K562 (cell line): ENCODE data around the gene TRIAP1. TPM values are rescaled to one million over a fixed set of nuclear protein-coding genes. Genes with fewer than 3 reads are reported as not detected.

Experiments
- CBX2 ChIP-seq: fragments of 200-600 bp; sonication (generic); IDR thresholded peaks from one replicate; pipeline ENCODE4 v1.6.1; 2012; ENCODE audit warnings: mild to moderate bottlenecking, low read length, inconsistent platforms; ENCODE audit not compliant: insufficient read depth, poor library complexity, severe bottlenecking
- L3MBTL2 ChIP-seq: fragments of 450-650 bp; IDR thresholded peaks from 2 replicates; pipeline ENCODE4 v1.6.1; 2016; ENCODE audit warnings: mild to moderate bottlenecking, moderate library complexity
- MAX ChIP-seq: sonication (generic); formaldehyde crosslinking; IDR thresholded peaks from 2 replicates; pipeline ENCODE4 v1.9.0; 2022; ENCODE audit warnings: mild to moderate bottlenecking, missing genetic modification reagents
- MCM5 ChIP-seq: fragments of 450-650 bp; IDR thresholded peaks from 2 replicates; pipeline ENCODE4 v1.6.1; 2016; ENCODE audit warnings: low read depth
- MECOM ChIP-seq: fragments of 250-450 bp; sonication (Bioruptor Pico); IDR thresholded peaks from 2 replicates; pipeline ENCODE4 v1.8.0; 2022; ENCODE audit warnings: inconsistent platforms
- MYNN ChIP-seq, 2 experiments: sonication (generic); formaldehyde crosslinking in 1 of 2; IDR thresholded peaks; 2 replicates each; pipeline versions ENCODE4 v1.5.0 to v1.6.1; 2016 to 2020; ENCODE audit warnings: antibody characterized with exemption in 1 of 2, missing genetic modification reagents in 1 of 2
- PHTF2 ChIP-seq: fragments of 250-450 bp; sonication (Bioruptor Pico); IDR thresholded peaks from 2 replicates; pipeline ENCODE4 v1.5.0; 2021; ENCODE audit warnings: mild to moderate bottlenecking
- PRPF4 ChIP-seq: fragments of 200-400 bp; formaldehyde crosslinking; IDR thresholded peaks from one replicate; pipeline ENCODE4 v1.6.1; 2017; ENCODE audit warnings: low read length, low read depth, mild to moderate bottlenecking; ENCODE audit not compliant: insufficient read depth, poor library complexity, severe bottlenecking
- TRIM24 ChIP-seq, 2 experiments: fragments of 450-650 bp; IDR thresholded peaks; 2 replicates each; pipeline ENCODE4 v1.6.1; 2016
- TRIM25 ChIP-seq: fragments of 450-650 bp; IDR thresholded peaks from 2 replicates; pipeline ENCODE4 v1.7.0; 2016; ENCODE audit warnings: borderline replicate concordance
- ZFP30 ChIP-seq: fragments of 250-450 bp; sonication (Bioruptor Pico); IDR thresholded peaks from 2 replicates; pipeline ENCODE4 v1.8.0; 2022; ENCODE audit warnings: moderate library complexity, mild to moderate bottlenecking, inconsistent platforms, borderline replicate concordance
- ZNF143 ChIP-seq: sonication (generic); formaldehyde crosslinking; IDR thresholded peaks from 2 replicates; pipeline ENCODE4 v1.9.0; 2022; ENCODE audit warnings: mild to moderate bottlenecking, missing genetic modification reagents
- ZNF212 ChIP-seq: fragments of 450-650 bp; formaldehyde crosslinking; IDR thresholded peaks from 2 replicates; pipeline ENCODE4 v1.4.0; 2020; ENCODE audit warnings: mild to moderate bottlenecking
- ZNF41 ChIP-seq: fragments of 250-450 bp; sonication (Bioruptor Pico); conservative IDR thresholded peaks from 2 replicates; pipeline ENCODE4 v1.4.0; 2020; ENCODE audit warnings: mild to moderate bottlenecking
- ZNF507 ChIP-seq: conservative IDR thresholded peaks from 2 replicates; pipeline ENCODE4 v1.6.1; 2017; ENCODE audit warnings: missing genetic modification characterization, missing compliant biosample characterization
- polyA plus RNA-seq, 8 experiments: library from polyadenylated mRNA; depleted of rRNA in 4 of 8; stranded (reverse) in 5 of 8; unstranded in 3 of 8; fragments of >200 nt; fragmentation: Nextera tagmentation in 2 of 8; fragmentation: Illumina TruSeq in 1 of 8; extraction: Ambion mirVana in 2 of 8; extraction: Trizol in 1 of 8; gene quantifications; 2 replicates each; pipeline versions ENCODE4 v1.2.1 to v1.2.3, GENCODE V29; 2011 to 2014; ENCODE audit warnings: inconsistent platforms in 1 of 8, missing spikeins in 1 of 8
- total RNA-seq, 7 experiments: library from RNA; depleted of rRNA in 6 of 7; stranded (reverse); fragments of >200 nt in 6 of 7; fragmentation: Illumina TruSeq in 2 of 7; extraction: Trizol in 2 of 7; gene quantifications; 2 replicates each; pipeline versions ENCODE4 v1.2.1 to v1.2.3, GENCODE V29; 2011 to 2021; ENCODE audit warnings: low replicate concordance in 1 of 7
- TF ChIP-seq, protein P1 (sequence below): fragments of 450-650 bp; IDR thresholded peaks from 2 replicates; pipeline ENCODE4 v1.6.1; 2016; ENCODE audit warnings: low read depth
- TF ChIP-seq, protein P2 (sequence below): fragments of 250-450 bp; sonication (Bioruptor Pico); IDR thresholded peaks from 2 replicates; pipeline ENCODE4 v1.4.0; 2020; ENCODE audit warnings: borderline replicate concordance

TRIAP1 gene
- total and polyA plus RNA-seq, 9 of the 15 experiments (the other 6 are each of a cell fraction or from before 2014, with no cell fraction given): 37.3 to 354 (median 65.4) TPM

DNA sequence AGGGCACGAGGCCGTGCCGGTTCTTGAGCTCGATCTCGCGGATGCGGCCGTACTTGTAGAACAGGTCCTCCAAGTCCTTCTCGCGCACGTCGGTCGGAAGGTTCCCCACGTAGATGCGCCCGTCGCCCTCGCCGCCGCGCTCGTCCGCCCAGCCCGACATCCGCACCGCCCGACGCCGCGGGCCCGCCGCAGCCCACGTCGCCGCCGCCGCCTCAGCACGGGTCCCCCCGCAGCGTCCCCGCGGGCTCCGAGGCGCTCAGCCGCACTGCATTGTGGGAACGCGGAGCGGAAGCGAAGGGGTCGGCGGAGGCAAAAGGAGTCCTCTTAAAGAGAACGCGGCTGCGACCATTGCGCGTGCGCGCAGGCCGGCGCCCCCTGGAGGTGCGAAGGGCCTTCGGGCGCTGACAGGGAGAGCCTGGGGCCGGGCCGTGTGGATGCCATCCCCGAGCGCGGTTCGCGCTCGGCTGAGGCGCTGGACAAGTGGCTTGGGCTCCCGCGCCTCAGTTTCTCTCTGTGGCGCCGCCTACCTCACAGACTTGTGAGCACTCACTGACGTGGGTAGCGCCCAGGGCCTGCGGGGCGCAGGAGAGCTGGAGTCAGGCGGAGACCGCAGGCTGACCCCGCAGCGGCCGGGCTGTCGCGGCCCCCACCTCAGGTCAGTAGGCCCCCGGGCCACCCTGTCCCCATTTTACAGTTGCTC is 23.4 kb upstream of the TRIAP1 start, which contains the start of gene SRSF9 (continued):
- TF ChIP-seq MCM5 (no peak), PHTF2 (CRISPR knock-in tag) (no peak), MECOM (CRISPR knock-in tag) (no peak), ZNF212 (CRISPR knock-in tag) (no peak), ZNF41 (CRISPR knock-in tag) (no peak), MYNN (IDR thresholded peaks at IDR 0.05) (no peak), MYNN (CRISPR knock-in tag; IDR thresholded peaks at IDR 0.05) (no peak), ZFP30 (CRISPR knock-in tag) (no peak), PRPF4 (no peak), L3MBTL2 (peak; percentile 85), TRIM24 (IDR thresholded peaks at IDR 0.05) (no peak; a peak in 1 of 4 replicates), MAX (CRISPR knock-in tag) (peak; percentile 68), ZNF143 (CRISPR knock-in tag) (peak; percentile 84), TRIM25 (no peak), CBX2 (no peak), ZNF507 (tag) (no peak)
- TF ChIP-seq, protein P1, sequence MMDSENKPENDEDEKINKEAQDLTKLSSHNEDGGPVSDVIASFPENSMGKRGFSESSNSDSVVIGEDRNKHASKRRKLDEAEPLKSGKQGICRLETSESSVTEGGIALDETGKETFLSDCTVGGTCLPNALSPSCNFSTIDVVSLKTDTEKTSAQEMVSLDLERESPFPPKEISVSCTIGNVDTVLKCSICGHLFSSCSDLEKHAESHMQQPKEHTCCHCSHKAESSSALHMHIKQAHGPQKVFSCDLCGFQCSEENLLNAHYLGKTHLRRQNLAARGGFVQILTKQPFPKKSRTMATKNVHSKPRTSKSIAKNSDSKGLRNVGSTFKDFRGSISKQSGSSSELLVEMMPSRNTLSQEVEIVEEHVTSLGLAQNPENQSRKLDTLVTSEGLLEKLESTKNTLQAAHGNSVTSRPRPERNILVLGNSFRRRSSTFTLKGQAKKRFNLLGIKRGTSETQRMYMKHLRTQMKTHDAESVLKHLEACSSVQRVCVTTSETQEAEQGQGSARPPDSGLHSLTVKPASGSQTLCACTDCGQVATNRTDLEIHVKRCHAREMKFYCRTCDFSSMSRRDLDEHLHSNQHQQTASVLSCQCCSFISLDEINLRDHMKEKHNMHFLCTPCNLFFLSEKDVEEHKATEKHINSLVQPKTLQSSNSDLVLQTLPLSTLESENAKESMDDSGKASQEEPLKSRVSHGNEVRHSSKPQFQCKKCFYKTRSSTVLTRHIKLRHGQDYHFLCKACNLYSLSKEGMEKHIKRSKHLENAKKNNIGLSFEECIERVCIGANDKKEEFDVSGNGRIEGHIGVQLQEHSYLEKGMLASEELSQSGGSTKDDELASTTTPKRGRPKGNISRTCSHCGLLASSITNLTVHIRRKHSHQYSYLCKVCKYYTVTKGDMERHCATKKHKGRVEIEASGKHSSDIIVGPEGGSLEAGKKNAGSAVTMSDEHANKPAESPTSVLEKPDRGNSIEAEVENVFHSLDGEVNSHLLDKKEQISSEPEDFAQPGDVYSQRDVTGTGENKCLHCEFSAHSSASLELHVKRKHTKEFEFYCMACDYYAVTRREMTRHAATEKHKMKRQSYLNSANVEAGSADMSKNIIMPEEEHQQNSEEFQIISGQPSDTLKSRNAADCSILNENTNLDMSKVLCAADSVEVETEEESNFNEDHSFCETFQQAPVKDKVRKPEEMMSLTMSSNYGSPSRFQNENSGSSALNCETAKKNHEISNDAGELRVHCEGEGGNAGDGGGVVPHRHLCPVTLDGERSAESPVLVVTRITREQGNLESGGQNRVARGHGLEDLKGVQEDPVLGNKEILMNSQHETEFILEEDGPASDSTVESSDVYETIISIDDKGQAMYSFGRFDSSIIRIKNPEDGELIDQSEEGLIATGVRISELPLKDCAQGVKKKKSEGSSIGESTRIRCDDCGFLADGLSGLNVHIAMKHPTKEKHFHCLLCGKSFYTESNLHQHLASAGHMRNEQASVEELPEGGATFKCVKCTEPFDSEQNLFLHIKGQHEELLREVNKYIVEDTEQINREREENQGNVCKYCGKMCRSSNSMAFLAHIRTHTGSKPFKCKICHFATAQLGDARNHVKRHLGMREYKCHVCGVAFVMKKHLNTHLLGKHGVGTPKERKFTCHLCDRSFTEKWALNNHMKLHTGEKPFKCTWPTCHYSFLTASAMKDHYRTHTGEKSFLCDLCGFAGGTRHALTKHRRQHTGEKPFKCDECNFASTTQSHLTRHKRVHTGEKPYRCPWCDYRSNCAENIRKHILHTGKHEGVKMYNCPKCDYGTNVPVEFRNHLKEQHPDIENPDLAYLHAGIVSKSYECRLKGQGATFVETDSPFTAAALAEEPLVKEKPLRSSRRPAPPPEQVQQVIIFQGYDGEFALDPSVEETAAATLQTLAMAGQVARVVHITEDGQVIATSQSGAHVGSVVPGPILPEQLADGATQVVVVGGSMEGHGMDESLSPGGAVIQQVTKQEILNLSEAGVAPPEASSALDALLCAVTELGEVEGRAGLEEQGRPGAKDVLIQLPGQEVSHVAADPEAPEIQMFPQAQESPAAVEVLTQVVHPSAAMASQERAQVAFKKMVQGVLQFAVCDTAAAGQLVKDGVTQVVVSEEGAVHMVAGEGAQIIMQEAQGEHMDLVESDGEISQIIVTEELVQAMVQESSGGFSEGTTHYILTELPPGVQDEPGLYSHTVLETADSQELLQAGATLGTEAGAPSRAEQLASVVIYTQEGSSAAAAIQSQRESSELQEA: no peak
- TF ChIP-seq, protein P2, sequence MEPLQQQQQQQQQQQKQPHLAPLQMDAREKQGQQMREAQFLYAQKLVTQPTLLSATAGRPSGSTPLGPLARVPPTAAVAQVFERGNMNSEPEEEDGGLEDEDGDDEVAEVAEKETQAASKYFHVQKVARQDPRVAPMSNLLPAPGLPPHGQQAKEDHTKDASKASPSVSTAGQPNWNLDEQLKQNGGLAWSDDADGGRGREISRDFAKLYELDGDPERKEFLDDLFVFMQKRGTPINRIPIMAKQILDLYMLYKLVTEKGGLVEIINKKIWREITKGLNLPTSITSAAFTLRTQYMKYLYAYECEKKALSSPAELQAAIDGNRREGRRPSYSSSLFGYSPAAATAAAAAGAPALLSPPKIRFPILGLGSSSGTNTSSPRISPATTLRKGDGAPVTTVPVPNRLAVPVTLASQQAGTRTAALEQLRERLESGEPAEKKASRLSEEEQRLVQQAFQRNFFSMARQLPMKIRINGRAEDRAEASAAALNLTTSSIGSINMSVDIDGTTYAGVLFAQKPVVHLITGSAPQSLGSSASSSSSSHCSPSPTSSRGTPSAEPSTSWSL (CRISPR knock-in tag): no peak
